Measurements from ENCODE around the gene VMAC.

The VMAC gene

GRCh38 chr19:5955636-5955935, 50.9 kb downstream of the VMAC start:
- no peak for DNase-seq

DNA sequence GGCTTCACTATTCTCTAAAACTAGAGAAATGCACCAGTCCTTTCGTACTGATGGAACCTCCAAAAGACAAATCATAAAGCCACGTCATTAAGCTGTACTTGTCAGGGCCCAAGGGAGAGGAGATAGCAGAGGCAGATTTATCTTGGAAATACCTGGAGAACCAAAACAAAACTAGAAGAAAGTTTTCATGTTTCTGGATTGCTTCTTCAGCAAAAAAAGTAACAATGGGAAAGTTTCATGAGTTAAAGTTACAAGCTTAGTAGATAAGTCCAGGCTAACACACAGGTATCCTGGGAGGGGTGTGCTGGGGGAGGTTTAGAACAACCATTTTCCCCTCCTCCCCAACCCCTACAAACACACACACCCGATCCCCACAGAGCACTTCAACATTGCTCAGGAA, 51.7 kb downstream of the VMAC start:
- DNase-seq: no peak

DNA sequence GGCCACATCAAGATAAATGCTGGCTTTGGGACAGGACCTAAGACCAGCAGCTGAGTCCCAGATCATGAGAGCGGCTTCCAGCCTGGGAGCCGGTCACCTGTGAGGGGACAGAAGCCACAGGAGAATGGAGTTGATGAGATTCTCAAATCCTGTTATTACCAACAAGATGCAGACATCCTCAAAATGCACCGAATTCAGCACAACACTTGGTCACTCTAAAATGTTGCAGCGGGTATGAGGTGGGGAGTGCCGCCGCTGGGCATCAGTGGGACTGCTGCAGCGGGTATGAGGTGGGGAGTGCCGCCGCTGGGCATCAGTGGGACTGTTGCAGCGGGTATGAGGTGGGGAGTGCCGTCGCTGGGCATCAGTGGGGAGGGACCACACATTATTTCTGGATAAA, 52.1 kb downstream of the VMAC start:
- no peak for DNase-seq

- DNase-seq: no peak
These were observed 52.5 kb downstream of the VMAC start for GRCh38 chr19:5957170-5957569.

DNA sequence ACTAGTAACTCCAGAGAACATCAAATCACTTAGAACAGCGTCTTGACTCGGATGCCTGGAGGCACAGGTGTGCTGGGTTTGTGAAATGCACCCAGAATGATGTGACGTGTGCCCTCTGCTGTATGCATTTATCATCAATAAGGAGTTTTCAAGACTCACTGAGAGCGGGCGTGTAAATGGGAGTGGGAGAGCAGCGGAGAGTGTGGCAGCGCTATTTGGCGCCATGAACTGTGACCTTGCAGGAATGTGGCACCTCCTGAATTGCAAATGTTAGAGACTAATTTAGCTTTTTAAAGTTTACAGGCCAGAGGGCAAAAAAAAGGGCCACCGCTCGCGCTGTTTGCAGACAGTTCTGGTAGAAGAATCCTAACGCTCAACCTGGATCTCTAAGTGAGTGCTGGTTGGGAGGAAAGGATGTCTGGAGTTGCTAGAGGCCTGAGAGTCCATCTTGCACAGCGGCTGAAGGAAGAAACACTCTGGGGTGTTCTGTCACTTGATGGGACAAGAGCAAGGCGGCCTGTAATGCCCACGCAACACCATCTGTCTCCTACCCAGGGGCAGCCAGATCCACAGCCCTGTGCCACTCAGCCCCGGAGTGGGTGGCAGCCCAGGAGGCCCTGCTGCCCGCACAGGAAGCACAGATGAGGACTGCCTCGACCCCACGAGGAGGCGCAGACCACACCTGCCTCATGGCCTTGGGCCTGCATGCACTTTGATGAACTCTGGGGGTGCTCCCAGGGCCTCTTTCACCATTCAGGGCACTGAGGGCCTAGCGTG, 53.6 kb downstream of the VMAC start:
- no peak for DNase-seq

DNA sequence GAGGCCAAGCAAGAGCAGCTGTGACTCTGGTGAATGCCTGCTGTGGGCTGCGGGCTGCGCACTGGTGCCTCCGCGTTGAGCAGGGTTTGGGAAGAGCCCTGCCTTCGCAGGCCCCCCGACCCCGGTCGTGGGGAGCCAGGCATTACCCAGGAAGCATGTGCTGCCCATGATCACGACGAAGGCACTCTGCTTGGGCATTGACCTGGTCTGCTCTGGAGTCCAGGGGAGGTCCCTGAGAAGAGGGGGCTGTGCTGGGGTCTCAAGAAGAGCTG, 54.1 kb downstream of the VMAC start:
- DNase-seq: no peak

DNA sequence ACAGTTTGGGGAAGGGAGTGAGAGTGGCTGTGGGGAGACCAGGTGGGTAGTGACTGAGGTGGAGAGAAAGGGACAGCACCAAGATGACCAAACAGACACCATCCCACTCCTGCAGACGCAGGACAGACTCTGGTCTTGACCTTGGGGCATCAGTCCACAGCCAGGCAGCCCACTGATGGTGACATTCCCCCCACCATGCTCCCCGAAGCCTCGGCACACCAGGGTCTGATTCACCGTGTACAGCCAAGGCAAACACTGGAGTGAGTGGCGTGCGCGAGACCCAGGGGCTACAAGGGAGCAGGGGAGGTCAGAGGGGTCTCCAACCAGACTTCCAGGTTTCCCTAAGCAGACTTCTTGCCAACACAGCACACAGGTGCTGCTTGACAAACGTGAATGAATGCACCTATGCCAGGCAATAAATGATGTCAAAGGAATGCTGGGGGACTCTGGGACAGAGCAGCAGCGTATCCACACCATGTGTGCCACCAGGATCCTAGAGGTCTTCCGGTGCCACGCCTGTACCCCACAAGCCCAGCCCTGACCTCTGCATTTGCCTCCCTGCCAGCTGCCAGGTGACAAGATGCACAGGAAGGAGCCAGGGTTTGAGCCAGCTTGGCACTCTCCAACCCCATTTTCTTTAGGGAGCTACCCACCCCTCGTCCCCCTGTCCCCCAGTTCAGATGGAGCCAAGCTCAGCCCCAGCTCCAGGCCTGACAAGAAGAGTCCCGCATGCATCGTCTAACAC, 54.8 kb downstream of the VMAC start:
- no peak for DNase-seq

Data from stimulated activated CD4-positive, alpha-beta T cell treated with anti-CD3 and anti-CD28 coated beads, Interleukin-4, amount 100 ng/mL, for 4 hours (primary cell).